Measurements from ENCODE around the gene AIM2. TPM values are rescaled to one million over a fixed set of nuclear protein-coding genes. Genes with fewer than 3 reads are reported as not detected.
A peak's percentile ranks its signal among the peaks of the same experiment; 100 is the strongest.

Gene AIM2
- polyA plus RNA-seq, 1 of the 3 experiments (the other 2 are of a cell fraction), result 1.1 TPM

- H3K27me3 ChIP-seq (ENCODE audit: insufficient read depth), result no peaks in the 10 kb centered on the region
- no peaks in the 10 kb centered on the region for H3K9me3 ChIP-seq
- H3F3A ChIP-seq (replicated peaks; ENCODE audit: insufficient read depth), result peaks cover 29% of the 10 kb centered on the region
- TF ChIP-seq SIN3A (IDR thresholded peaks at IDR 0.05; ENCODE audit: borderline replicate concordance, low read depth, low read length) (peak; percentile 20; the same call in 1 of the 2 replicates), REST (IDR thresholded peaks at IDR 0.05; ENCODE audit: low read depth, low read length) (no peak)
- H3K9ac ChIP-seq, result peak overlapping the region; percentile 55; the same call in 1 of the 2 replicates
- peak overlapping the region in 1 of 2 experiments; percentile 95; a peak in 2 of 4 replicates for H3K27ac ChIP-seq (ENCODE audit: low read depth in 2 of 2, low read length in 1 of 2)
- H3K79me2 ChIP-seq (ENCODE audit: insufficient read depth), result peaks cover 59% of the 10 kb centered on the region
- DNase-seq, result no peak
- POLR2A ChIA-PET, result no interaction called here
- CTCF ChIA-PET, result no interaction called here
- 21% methylated on average over 6 of the region's 6 CpGs for WGBS (ENCODE audit: low lambda C conversion rate)
- peak overlapping the region; percentile 60 to 63; a peak in 3 of 4 replicates for H3K4me3 ChIP-seq (ENCODE audit: low read depth in 2 of 2, low read length in 1 of 2)
- H3K4me2 ChIP-seq, result peak overlapping the region; percentile 82
- no peak overlapping the region for H2AFZ ChIP-seq (ENCODE audit: low read depth)
- H3K4me1 ChIP-seq (ENCODE audit: control insufficient read depth in 1 of 2, insufficient read depth in 2 of 2, low read depth in 1 of 2, low read length in 1 of 2), result peaks cover 0 to 12% of the 10 kb centered on the region in 2 experiments; a peak in 3 of 4 replicates
- peaks cover 23 to 27% of the 10 kb centered on the region in 2 experiments for H3K36me3 ChIP-seq (replicated peaks in 1 of 2; ENCODE audit: control insufficient read depth in 1 of 2, insufficient read depth in 2 of 2, low read length in 1 of 2)
- H4K20me1 ChIP-seq (ENCODE audit: insufficient read depth), result no peaks in the 10 kb centered on the region
- no peaks in the 10 kb centered on the region for H3K9me2 ChIP-seq
Observed at GRCh38 chr1:159012495-159012894, 64.1 kb downstream of the AIM2 start.

Other genes with a start within 250 kb of the AIM2 start
- gene MNDA, start 245.4 kb downstream of the AIM2 start, polyA plus RNA-seq (2012; rRNA removed), result not detected in 2 replicates
- not detected in 2 replicates for gene PYHIN1, start 145.2 kb downstream of the AIM2 start, polyA plus RNA-seq (2012; rRNA removed)
- 56.1 and 72.4 TPM in 2 replicates for gene IFI16, start 66.9 kb downstream of the AIM2 start, polyA plus RNA-seq (2012; rRNA removed)
- 0.78 and 0.94 TPM in 2 replicates for gene CADM3, start 94.8 kb upstream of the AIM2 start, polyA plus RNA-seq (2012; rRNA removed)
- gene ACKR1, start 128.1 kb upstream of the AIM2 start, polyA plus RNA-seq (2012; rRNA removed), result 0.02 TPM in 1 of 2 replicates, not detected in the other
- gene FCER1A, start 225.6 kb upstream of the AIM2 start, polyA plus RNA-seq (2012; rRNA removed), result not detected in 2 replicates

All from SK-N-SH (cell line).